GM19238 (cell line): ENCODE measurements around the gene PAM.

Experiments
- DNase-seq: peaks from one replicate; pipeline ENCODE4 v3.0.0; 2011; ENCODE audit warnings: low spot score; ENCODE audit not compliant: insufficient read length

PAM gene

DNA sequence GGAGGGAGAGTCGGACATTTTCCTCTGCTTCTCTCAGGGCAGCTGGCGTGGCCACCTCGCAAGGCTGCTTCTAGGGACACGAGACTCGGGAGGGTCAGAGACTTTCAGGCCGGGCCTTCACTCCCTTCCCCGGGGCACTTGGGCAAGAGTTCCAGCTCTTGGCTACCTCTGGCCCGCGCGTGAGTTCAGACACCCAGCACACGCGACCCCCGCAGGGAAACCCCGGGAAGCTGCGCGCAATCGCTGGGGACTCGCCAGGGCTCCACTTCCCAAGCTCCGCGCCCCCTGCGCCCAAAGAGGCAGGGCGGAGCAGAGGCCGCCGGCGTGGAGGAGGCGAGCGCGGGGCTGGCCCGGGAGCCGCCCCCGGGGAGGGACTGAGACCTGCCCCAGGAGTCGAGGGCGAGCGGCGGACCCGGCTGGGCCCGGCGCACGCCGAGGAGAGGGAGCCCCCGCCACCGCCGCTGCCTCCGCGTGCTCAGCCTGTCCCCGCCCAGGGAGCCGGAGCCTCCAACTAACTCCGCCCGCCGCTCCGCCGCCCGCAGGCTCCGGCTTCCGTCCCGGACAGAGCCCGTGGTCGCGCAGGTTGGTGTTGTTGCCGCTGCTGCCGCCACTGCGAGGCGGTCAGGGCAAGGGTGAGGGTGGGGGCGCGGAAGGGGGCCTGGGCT, at the start of gene PAM:
Gene PAM (plus strand): TSS at position 539 of the 665 bp plus-strand sequence. CDS start 110,891 bp downstream, outside the sequence.
- peak; percentile 77 for DNase-seq

DNA sequence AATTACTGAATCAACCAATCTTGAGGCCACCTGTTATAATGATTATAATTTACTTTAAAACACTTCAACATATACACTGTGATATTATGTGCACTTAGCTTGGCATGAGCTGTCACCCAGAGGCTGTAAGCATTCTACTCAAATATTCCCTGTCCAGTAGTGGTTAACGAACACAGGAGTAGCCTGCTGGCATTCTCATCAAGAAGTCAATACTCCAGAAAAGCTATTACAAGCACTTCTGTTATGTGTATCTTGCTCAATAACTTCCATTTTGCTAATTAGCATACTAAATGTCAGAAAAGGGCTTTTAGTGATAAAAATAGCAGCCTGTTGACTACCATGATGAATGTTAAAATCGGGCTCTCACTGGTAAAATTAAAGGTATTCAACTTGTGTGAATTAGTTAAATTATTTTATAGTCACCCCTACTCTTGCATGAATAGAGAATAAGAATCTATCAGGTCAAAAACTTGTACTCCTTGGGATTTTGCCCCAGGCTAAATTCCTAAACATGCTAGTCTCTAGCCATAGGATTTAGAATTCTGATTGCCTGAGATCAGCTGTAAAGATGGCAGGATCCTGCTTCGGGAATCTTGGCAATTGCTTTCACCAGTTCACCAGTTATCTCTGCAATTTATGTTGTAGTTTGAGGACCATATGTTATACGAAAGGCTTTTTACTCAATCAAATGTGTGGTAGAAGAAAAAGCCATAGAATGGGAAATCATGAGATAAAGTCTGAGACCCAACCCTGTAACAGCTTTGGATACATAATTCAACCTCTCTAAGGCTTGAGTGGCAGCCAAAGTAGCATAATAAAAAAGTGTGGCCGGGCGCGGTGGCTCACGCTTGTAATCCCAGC, 43.4 kb upstream of the PAM start:
- no peak for DNase-seq

DNA sequence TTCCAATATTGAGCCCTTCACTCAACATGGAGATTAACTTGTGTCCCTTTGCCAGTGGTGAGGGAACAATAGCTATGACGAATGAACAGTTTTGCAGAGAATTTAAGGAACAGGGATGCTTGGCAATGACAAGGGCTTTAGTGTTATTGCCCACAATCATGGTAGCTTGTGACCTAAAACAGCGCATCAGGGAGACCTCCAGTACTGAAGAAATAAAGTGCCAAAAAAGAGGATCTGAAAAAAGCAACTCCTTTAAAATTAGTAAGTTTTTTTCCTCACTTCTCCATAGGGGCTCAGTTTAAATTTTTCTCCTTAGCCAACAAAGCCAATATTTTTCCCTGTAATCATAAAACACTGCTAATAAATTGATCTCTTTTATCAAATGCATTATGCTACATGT, 41.8 kb upstream of the PAM start:
- DNase-seq = no peak

DNA sequence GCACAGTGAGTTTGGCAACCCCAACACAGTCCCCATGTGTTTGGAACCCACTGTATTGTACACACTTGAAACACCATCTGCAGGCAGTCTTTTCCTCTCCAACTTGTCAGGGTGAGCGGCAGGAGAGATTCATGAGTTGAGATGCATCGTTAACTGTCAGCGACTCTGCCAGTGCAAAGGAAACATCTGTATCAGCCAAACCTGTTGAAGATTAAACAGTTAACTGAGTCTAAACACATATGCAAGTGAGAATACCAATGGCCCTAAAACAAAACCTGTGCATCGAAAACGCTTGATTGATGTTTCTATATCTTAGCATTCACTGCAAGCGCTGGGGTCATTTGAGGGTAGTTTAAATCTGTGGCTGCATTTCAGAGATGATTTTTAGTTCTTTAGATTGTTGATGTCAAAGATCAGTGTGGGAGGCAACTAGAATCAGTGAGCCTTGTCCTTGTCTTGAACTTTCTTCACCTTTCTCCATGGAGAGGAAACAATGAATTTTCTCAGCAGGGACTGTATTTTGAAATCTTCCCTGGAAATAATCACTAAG, 41.3 kb upstream of the PAM start:
- DNase-seq = no peak

DNA sequence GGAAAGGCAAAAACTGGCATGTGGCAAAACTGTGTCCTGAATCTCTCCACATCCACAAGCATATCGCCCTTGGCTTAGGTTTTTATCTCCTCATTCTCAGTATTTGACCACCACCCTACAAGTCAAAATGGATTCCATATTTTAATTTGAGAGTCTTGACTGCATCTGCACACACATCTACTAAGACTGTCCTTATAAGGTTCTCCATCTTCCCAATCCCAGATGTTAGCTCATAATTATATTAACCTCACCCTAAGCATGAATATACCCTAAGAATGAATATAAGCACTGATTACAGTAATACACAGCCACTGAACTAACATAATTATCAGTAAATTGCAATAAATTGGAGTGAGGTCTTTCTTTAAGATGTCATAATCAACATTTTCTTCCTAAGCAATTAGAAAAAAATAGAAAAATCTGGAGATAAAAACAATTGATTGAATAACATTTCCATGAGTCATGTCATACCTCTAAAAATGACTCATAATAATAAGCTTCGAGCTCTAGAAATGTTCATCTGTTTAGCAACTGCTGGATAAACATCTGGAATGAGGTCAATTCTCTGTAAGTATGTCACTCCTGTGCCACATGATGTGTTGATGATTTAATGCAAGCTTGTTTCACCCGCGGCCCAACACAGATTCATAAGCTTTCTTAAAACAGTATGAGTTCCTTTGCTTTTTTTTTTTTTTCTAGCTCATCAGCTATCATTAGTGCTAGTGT, 39.9 kb upstream of the PAM start:
- no peak for DNase-seq

DNA sequence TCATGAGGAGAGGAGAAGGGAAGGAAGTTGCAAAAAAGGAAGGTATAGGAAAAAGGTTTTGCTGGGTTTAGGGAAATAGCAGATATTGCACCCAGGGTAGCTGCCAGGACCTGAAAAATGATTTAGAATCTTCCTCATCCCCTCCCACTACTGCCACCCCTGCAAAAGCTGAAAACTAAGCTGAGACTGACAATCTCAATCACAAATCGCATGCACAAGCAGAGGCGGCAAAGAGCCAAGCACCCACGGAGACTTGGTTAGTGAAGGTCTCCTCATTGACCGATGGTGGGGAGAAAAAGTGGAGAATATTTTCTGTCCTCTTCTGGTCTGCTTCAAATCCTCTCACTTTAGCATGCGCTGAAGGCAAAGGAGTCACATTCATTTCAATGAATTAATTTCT, 39.1 kb upstream of the PAM start:
- no peak for DNase-seq

DNA sequence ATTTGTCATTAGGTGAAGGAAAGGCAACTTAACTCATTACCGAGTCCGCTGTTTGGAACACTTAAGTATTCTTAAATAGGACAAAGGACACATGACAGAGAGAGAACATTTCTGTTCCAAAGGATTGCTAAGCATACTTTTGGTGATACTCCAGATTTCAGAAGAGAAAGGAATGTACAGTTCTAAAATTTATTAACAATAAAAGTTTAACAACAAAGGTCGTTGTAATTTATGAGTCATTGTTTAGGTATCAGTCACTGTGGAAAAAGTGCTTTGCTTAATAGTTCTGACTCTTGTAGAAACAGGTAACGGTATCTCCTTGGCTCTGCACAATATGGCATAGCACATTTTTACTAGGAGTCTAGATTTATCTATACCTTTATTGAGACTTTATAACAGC, 36.3 kb upstream of the PAM start:
- DNase-seq = no peak

DNA sequence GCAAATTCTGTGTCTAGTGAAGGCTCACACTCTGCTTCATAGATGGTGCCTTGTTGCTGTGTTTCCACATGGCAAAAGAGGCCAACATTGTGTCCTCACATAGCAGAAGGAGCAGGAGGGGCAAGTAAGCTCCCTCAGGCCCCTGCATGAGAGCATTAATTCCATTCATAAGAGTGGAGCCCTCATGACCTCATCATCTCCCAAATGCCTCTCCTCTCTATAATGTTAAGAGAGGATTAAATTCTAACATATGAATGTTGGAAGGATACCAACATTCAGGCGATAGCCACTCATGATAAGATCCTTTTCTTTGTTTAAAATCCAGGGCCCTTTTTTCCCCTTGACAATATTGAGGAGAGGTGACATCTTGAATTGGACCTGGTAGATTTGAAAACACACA, 35.2 kb upstream of the PAM start:
- no peak for DNase-seq

DNA sequence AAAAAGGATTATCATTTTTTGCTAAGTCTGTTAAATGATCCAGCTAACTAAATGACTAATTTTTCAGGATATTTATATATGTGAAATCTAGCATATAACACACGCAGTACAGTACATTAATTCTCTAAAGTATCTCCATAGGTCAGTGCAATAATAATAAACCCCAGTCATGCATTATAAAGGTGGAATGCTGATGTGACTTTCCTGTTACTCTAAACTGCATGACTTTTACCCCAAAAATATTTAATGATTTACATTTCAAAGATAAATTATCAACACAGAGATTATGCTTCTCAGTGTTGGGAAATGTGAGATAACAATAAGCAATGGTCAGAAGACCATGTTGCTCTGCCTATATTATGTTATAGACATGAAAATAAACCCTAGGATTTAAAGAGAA, 34.1 kb upstream of the PAM start:
- no peak for DNase-seq

DNA sequence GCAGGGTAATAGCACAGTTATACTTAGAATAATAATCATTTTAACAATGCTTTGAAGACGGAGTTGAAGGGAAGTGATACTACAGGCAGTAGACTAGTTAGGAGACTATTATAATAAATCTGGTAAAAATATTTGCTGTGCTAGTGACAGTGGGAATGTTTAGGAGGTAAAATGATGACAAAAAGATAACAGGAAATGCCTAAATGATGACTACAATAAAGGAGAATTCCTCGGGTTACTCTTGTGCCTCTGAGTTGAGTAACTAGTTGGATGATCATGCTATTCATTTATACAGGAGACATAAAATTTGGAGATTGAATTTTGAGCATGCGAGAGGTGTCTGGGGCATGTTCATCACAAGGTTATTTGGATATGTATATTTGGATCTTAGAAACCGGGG, 32.2 kb upstream of the PAM start:
- no peak for DNase-seq

DNA sequence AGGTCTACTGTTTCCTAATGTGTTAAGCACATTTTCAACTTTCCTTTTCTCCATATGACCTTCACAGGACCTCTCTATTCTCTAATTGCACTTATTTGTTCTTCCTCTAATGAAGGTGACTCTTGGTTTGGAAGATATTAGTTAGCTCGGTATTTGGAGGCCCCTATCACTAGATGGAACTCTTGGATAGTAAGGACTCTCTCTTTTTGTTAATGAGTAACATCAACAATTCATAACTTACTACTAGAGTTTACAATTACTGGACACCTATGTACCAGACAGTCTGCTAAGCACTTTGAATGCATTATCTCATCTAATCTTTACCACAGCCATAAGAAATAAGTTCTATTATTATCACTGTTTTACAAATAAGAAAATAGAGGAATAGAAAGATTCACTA, 23.4 kb upstream of the PAM start:
- DNase-seq = no peak

DNA sequence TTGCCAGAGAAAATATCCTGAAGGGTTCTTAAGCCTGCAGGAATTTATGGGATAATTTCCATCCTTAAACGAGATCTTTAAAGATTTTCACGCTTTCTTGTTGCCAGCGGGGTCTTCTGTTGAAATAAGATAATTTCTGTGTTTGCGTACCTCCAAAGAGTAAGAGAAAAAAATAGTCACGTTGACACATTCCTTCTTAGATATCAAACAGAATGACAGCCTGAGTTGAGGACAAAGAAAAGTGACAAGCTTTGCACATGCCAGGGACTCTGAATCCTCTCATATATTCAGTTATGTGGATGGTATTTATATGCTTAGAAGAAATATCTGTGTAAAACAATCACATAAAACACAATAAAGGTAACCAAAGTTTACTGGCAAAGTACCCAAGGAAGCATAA, 21.6 kb upstream of the PAM start:
- DNase-seq = no peak

DNA sequence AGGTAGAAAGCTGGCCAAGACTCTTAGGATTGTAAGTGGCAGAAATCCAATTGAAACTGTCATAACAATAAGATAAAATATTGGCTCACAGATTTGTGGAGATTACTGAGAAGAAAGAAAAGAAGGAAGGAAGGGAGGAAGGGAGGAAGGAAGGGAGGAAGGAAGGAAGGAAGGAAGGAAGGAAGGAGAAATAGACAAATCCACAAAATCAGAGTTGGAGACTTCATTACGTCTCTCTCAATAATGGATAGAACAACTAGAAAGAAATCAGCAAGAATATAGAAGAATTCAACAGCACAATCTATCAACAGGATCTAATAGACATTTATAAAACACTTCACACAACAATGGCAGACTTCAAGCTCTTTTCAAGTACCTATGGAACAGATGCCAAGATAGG, 17.9 kb upstream of the PAM start:
- no peak for DNase-seq

DNA sequence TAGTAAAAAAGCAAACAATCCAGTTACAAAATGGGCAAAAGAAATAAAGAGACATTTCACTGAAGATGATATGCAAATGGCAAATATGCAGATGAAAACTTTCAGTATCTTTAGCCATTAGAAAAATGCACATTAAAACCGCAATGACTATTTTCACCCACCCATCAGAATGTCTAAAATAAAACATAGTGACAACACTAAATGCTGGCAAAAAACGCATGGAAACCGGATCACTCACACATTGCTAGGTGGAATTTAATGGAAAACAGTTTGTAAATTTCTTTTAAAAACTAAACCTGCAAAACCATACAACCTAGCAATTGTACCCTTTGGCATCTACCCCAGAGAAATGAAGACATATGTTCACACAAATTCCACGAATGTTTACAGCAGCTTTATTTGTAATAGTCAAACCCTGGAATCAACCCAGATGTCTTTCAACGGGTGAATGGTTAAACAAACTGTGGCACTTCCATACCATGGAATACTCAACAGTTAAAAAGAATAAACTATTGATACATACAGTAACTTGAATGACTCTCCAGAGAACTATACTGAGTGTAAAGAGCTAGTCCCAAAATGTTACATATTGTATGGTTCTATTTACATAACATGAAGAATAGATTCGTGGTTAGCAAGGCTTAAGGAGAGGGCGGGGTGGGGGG, 17.2 kb upstream of the PAM start:
- DNase-seq = no peak

DNA sequence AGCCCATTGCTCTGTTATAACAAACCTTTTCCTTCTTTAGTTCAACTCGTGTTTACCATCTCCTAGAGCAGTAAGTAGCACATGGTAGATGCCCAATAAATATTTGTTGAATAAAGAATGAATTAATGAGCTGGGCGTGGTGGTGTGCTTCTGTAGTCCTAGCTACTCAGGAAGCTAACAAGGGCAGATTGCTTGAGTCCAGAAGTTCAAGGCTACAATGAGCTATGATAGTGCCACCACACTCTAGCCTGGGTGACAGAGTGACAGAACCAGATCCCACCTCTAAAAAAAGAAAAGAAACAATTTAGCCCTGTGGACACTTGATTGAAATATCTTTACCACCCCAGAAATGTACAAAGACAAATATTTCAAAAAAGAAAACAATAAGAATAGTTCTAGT, 14.6 kb upstream of the PAM start:
- DNase-seq = no peak

DNA sequence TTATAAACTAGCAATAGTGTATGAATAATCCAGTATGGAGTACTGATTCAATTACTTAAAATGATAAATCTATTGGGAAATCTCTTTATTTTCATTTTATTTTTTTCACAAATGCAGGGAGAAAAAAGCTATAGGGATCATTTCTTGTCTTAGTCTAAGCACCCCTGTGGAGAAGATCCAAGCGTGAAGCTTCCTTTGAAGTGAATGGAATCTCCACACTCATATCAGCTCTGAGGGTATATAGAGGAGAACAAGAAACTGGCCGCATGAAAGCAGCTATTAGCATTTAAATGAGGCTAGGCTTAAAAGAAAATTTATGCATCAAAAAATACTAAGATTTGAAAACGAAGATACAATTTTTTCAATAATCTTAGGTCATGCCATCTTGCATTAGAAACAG, 12.9 kb upstream of the PAM start:
- no peak for DNase-seq

DNA sequence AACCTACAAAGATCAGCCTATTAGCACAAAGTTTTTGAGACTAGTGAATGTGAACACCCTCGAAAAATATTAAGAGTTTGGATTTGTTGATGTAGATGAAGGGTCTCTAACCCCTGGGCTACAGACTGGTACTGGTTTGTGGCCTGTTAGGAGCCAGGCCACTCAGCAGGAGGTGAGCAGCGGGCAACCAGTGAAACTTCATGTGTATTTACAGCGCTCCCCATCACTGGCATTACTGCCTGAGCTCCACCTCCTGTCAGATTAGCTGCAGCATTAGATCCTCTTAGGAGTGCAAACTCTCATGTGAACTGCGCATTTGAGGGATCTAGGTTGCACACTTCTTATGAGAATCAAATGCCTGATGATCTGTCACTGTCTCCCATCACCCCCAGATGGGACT, 11.2 kb upstream of the PAM start:
- DNase-seq = no peak

DNA sequence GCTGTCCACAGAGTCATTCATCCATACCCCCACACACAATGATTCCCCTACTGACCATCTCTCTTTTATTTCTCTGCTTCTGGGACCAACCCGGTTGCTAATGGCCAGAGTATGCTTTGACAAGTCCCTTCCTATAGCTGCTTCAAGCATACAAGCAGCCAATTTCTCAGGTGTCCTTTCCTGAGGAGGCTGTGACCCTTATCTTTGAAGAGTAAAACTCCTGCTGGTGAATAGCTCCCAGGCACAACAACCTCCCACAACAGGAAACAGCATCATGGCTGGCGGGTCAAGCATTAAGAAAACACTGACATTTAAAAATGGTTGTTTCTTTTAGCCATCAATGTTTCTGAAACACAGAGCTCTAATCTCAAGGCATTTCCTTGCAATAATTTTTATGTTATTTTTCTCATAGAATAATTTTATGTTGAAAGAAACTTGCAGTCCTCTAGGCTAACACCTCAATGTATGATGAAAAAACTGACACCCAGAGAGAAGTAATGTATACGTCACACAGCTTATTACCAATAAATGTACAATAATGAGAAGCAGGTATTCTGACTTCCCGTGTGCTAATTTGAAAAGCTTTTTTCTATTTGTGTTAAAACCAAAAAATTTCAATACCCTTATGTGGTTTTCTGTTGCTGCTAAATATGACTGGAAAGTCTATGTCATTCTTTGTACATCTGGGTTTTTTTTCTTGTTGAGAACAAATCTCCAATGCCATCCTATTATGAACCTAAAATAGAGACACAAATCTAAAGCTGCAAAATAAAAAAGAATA, 7.5 kb upstream of the PAM start:
- DNase-seq = no peak

DNA sequence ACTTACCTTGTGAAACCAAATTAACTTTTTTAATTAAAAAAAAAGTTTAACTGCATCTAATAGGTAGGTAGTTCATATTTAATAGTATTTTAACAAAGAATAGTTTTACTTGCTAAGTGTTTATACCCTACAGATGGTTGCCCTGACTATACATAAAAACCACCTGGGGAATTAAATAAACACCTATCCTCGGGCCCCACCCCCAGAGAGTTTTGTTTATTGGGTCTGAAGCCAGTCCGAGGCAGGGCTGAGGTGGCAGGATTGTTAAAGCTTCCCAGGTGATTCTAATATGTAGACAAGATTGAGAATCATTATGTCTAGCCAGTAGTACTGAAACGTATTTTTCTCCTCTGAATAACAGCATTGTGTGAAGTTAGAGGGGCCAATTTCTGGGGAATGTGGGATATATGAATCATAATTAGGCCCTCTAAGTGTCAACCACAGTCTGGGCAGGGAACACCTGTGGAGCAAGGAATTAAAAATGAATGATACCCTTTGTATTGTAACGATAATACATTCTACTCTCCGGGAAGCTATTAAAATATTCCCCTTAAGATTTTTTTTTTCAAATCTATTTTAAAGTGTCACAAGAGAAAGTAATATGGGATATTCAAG, 5.6 kb upstream of the PAM start:
- no peak for DNase-seq

DNA sequence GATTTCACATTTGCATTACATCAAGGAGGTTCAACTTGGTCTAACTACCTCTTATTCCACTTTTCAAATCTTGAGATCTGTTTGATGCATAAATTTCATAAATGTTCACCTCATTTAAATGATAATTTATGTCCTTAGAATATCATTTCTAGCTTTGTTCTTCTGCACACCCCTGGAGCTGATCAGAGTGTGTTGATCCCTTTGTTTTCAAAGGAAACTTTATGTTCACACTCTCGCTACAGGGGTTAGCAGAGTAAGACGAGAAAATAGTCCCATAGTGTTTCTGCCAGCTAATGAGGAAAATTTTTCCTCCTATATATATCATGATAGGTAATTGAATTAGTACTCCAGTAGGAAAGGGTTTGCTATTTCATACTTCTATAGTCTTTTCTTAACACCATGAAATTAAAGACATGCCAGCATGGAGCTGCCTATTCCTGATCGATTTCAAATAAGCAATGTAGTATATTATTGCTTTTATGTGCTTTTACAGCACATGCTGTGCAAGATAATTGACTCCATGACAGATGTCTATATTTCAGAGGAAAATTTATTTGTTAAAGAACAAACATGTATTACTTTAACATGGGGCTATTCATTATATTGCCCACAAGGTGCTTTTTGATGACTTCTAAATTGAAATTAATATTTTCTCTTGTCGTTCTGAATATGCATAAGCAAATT, 4.8 kb upstream of the PAM start:
- DNase-seq = no peak
